Measurements from ENCODE around the gene TNFRSF6B.

Gene TNFRSF6B

GRCh38 chr20:63692436-63693082 is 3.9 kb upstream of the TNFRSF6B start:
- TF ChIP-seq, protein P1, sequence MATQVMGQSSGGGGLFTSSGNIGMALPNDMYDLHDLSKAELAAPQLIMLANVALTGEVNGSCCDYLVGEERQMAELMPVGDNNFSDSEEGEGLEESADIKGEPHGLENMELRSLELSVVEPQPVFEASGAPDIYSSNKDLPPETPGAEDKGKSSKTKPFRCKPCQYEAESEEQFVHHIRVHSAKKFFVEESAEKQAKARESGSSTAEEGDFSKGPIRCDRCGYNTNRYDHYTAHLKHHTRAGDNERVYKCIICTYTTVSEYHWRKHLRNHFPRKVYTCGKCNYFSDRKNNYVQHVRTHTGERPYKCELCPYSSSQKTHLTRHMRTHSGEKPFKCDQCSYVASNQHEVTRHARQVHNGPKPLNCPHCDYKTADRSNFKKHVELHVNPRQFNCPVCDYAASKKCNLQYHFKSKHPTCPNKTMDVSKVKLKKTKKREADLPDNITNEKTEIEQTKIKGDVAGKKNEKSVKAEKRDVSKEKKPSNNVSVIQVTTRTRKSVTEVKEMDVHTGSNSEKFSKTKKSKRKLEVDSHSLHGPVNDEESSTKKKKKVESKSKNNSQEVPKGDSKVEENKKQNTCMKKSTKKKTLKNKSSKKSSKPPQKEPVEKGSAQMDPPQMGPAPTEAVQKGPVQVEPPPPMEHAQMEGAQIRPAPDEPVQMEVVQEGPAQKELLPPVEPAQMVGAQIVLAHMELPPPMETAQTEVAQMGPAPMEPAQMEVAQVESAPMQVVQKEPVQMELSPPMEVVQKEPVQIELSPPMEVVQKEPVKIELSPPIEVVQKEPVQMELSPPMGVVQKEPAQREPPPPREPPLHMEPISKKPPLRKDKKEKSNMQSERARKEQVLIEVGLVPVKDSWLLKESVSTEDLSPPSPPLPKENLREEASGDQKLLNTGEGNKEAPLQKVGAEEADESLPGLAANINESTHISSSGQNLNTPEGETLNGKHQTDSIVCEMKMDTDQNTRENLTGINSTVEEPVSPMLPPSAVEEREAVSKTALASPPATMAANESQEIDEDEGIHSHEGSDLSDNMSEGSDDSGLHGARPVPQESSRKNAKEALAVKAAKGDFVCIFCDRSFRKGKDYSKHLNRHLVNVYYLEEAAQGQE (IDR thresholded peaks at IDR 0.05; ENCODE audit: insufficient replicate concordance, low read depth) = no peak
- TF ChIP-seq CTCF (IDR thresholded peaks at IDR 0.05; ENCODE audit: insufficient read depth, low read length) (no peak), GABPA (IDR thresholded peaks at IDR 0.05; ENCODE audit: low read depth) (no peak), POLR2AphosphoS5 (IDR thresholded peaks at IDR 0.05; ENCODE audit: low read depth) (no peak), SPI1 (IDR thresholded peaks at IDR 0.05; ENCODE audit: borderline replicate concordance, low read depth) (no peak)
- H3K4me3 ChIP-seq (replicated peaks; ENCODE audit: insufficient read depth, low read length) = no peak overlapping the region
- H3K27ac ChIP-seq (replicated peaks) = no peak overlapping the region
- no peaks in the 10 kb centered on the region for H3K27me3 ChIP-seq (ENCODE audit: insufficient read depth, poor library complexity, severe bottlenecking)
- no peak for DNase-seq (ENCODE audit: low read depth in 1 of 2, low spot score in 1 of 2)

- H3K4me3 ChIP-seq (replicated peaks; ENCODE audit: insufficient read depth, low read length) = no peak overlapping the region
- TF ChIP-seq GABPA (IDR thresholded peaks at IDR 0.05; ENCODE audit: low read depth) = no peak
- H3K27ac ChIP-seq (replicated peaks) = no peak overlapping the region
- no peaks in the 10 kb centered on the region for H3K27me3 ChIP-seq (ENCODE audit: insufficient read depth, poor library complexity, severe bottlenecking)
- no peak for DNase-seq (ENCODE audit: low read depth in 1 of 2, low spot score in 1 of 2)
Observed at GRCh38 chr20:63693083-63693732, 3.2 kb upstream of the TNFRSF6B start.

- H3K4me3 ChIP-seq (replicated peaks; ENCODE audit: insufficient read depth, low read length) = no peak overlapping the region
- DNase-seq (ENCODE audit: low read depth in 1 of 2, low spot score in 1 of 2) = no peak
- TF ChIP-seq, protein P1 (IDR thresholded peaks at IDR 0.05; ENCODE audit: insufficient replicate concordance, low read depth) = no peak
- TF ChIP-seq CTCF (IDR thresholded peaks at IDR 0.05; ENCODE audit: insufficient read depth, low read length) (no peak), POLR2AphosphoS5 (IDR thresholded peaks at IDR 0.05; ENCODE audit: low read depth) (no peak; the same call in 1 of the 2 replicates), SPI1 (IDR thresholded peaks at IDR 0.05; ENCODE audit: borderline replicate concordance, low read depth) (no peak), GABPA (IDR thresholded peaks at IDR 0.05; ENCODE audit: low read depth) (no peak)
- no peaks in the 10 kb centered on the region for H3K27me3 ChIP-seq (ENCODE audit: insufficient read depth, poor library complexity, severe bottlenecking)
- H3K27ac ChIP-seq (replicated peaks) = no peak overlapping the region
Observed at GRCh38 chr20:63693733-63694583, 2.5 kb upstream of the TNFRSF6B start.
